ENCODE measurements around the gene LEPROT.
"Not testable (repeated sequence)": the region's sequence is repeated elsewhere in the genome, so short reads cannot be mapped to it uniquely, and the experiment has no call there.

The LEPROT gene

GRCh38 chr1:65420590-65421350 is at the start of gene LEPROT, which contains the start of gene LEPR:
TSS of gene LEPROT (plus strand) at chr1:65420668. CDS start at chr1:65420725, 57 bp downstream.
TSS of gene LEPR (plus strand) at chr1:65420668. CDS start at chr1:65565566, 144,898 bp downstream.
- FAIRE-seq = no peak

GRCh38 chr1:65371544-65371943 is 48.9 kb upstream of the LEPROT start:
- no peak for FAIRE-seq

- FAIRE-seq = no peak
These were observed 47.9 kb upstream of the LEPROT start for GRCh38 chr1:65372557-65372956.

- FAIRE-seq = no peak
These were observed 42.8 kb upstream of the LEPROT start for GRCh38 chr1:65377496-65378246.

- FAIRE-seq = no peak
These were observed 42.1 kb upstream of the LEPROT start for GRCh38 chr1:65378247-65378946.

GRCh38 chr1:65384426-65384825 is 36.0 kb upstream of the LEPROT start:
- not testable (repeated sequence) for FAIRE-seq

GRCh38 chr1:65386439-65386838 is 34.0 kb upstream of the LEPROT start:
- FAIRE-seq = no peak

- no peak for FAIRE-seq
These were observed 32.6 kb upstream of the LEPROT start for GRCh38 chr1:65387821-65388220.

- FAIRE-seq = no peak
These were observed 31.4 kb upstream of the LEPROT start for GRCh38 chr1:65388908-65389695.

GRCh38 chr1:65392497-65392896 is 28.0 kb upstream of the LEPROT start:
- FAIRE-seq = no peak

GRCh38 chr1:65393347-65393746 is 27.1 kb upstream of the LEPROT start:
- no peak for FAIRE-seq

GRCh38 chr1:65393928-65394327 is 26.5 kb upstream of the LEPROT start:
- FAIRE-seq = no peak

GRCh38 chr1:65395887-65396612 is 24.4 kb upstream of the LEPROT start:
- no peak for FAIRE-seq

GRCh38 chr1:65398083-65398482 is 22.4 kb upstream of the LEPROT start:
- FAIRE-seq = no peak

- FAIRE-seq = no peak
These were observed 21.5 kb upstream of the LEPROT start for GRCh38 chr1:65399003-65399402.

- FAIRE-seq = no peak
These were observed 18.9 kb upstream of the LEPROT start for GRCh38 chr1:65401612-65402011.

GRCh38 chr1:65404941-65405340 is 15.5 kb upstream of the LEPROT start:
- FAIRE-seq = no peak

- FAIRE-seq = no peak
These were observed 12.6 kb upstream of the LEPROT start for GRCh38 chr1:65407877-65408276.

- FAIRE-seq = no peak
These were observed 11.2 kb upstream of the LEPROT start for GRCh38 chr1:65409314-65409713.

GRCh38 chr1:65409816-65410326 is 10.6 kb upstream of the LEPROT start:
- no peak for FAIRE-seq

GRCh38 chr1:65412256-65412983 is 8.0 kb upstream of the LEPROT start:
- FAIRE-seq = no peak

Measured in G401.6 (cell line).